H9 (cell line): ENCODE results near the gene NUDT3. TPM values are rescaled to one million over a fixed set of nuclear protein-coding genes. Genes with fewer than 3 reads are reported as not detected.

ENCODE experiments used
- DNase-seq: peaks from one replicate; pipeline ENCODE4 v3.0.0-alpha.2; 2017
- H2AFZ ChIP-seq: one replicate; pipeline ENCODE4 v1.6.1; 2013; ENCODE audit warnings: mild to moderate bottlenecking, low read length, control low read depth, moderate library complexity
- H2AK5ac ChIP-seq: 2 replicates; pipeline ENCODE4 v1.6.1; 2013; ENCODE audit warnings: low read length, control low read depth, mixed read lengths; ENCODE audit not compliant: insufficient read length
- H2BK120ac ChIP-seq: one replicate; pipeline ENCODE4 v1.6.1; 2013; ENCODE audit warnings: low read depth, mild to moderate bottlenecking, low read length, control low read depth, inconsistent platforms; ENCODE audit not compliant: poor library complexity, severe bottlenecking
- H2BK12ac ChIP-seq: 2 replicates; pipeline ENCODE4 v1.6.1; 2013; ENCODE audit warnings: low read length, control low read depth, mixed read lengths, low read depth; ENCODE audit not compliant: insufficient read length
- H2BK15ac ChIP-seq: 2 replicates; pipeline ENCODE4 v1.6.1; 2013; ENCODE audit warnings: low read depth, low read length, control low read depth
- H2BK20ac ChIP-seq: one replicate; pipeline ENCODE4 v1.6.1; 2013; ENCODE audit warnings: low read depth, mild to moderate bottlenecking, low read length, control low read depth, inconsistent platforms; ENCODE audit not compliant: poor library complexity, severe bottlenecking
- H2BK5ac ChIP-seq: 2 replicates; pipeline ENCODE4 v1.6.1; 2013; ENCODE audit warnings: low read length, control low read depth, mixed read lengths; ENCODE audit not compliant: insufficient read length
- H3K14ac ChIP-seq: 2 replicates; pipeline ENCODE4 v1.6.1; 2013; ENCODE audit warnings: low read length, control low read depth; ENCODE audit not compliant: insufficient read depth
- H3K18ac ChIP-seq: 2 replicates; pipeline ENCODE4 v1.6.1; 2013; ENCODE audit warnings: low read depth, mild to moderate bottlenecking, mixed read lengths, low read length, control low read depth; ENCODE audit not compliant: insufficient read length
- H3K23ac ChIP-seq: 2 replicates; pipeline ENCODE4 v1.6.1; 2013; ENCODE audit warnings: low read length, control low read depth, mixed read lengths, low read depth; ENCODE audit not compliant: insufficient read length
- H3K23me2 ChIP-seq: 2 replicates; pipeline ENCODE4 v1.6.1; 2013; ENCODE audit warnings: low read depth, mild to moderate bottlenecking, mixed read lengths, low read length, control low read depth; ENCODE audit not compliant: insufficient read length, poor library complexity, severe bottlenecking
- H3K27ac ChIP-seq: 2 replicates; pipeline ENCODE4 v1.5.1; 2013; ENCODE audit warnings: low read length, control low read depth, mixed read lengths, low read depth; ENCODE audit not compliant: insufficient read length
- H3K27me3 ChIP-seq: 2 replicates; pipeline ENCODE4 v1.6.1; 2013; ENCODE audit warnings: low read length, control low read depth, inconsistent platforms; ENCODE audit not compliant: insufficient read depth
- H3K4ac ChIP-seq: 2 replicates; pipeline ENCODE4 v1.6.1; 2013; ENCODE audit warnings: low read depth, mild to moderate bottlenecking, control low read depth, inconsistent platforms, low read length, moderate library complexity
- H3K4me1 ChIP-seq: 2 replicates; pipeline ENCODE4 v1.6.1; 2013; ENCODE audit warnings: low read length, control low read depth, inconsistent platforms; ENCODE audit not compliant: insufficient read depth
- H3K4me2 ChIP-seq: 2 replicates; pipeline ENCODE4 v1.6.1; 2013; ENCODE audit warnings: low read length, control low read depth, mixed read lengths; ENCODE audit not compliant: insufficient read length, insufficient read depth
- H3K56ac ChIP-seq: 2 replicates; pipeline ENCODE4 v1.6.1; 2013; ENCODE audit warnings: low read depth, mild to moderate bottlenecking, mixed read lengths, low read length, control low read depth; ENCODE audit not compliant: insufficient read length
- H3K79me1 ChIP-seq: 2 replicates; pipeline ENCODE4 v1.6.1; 2013; ENCODE audit warnings: low read depth, mild to moderate bottlenecking, moderate library complexity, low read length, control low read depth, inconsistent platforms; ENCODE audit not compliant: insufficient read depth, poor library complexity, severe bottlenecking
- H3K79me2 ChIP-seq: 2 replicates; pipeline ENCODE4 v1.6.1; 2013; ENCODE audit warnings: low read length, control low read depth, inconsistent platforms; ENCODE audit not compliant: insufficient read depth
- H3K9ac ChIP-seq: 2 replicates; pipeline ENCODE4 v1.6.1; 2013; ENCODE audit warnings: low read length, control low read depth, mixed read lengths; ENCODE audit not compliant: insufficient read length; ENCODE audit errors: extremely low read depth
- H3K9me3 ChIP-seq: one replicate; pipeline ENCODE4 v1.6.1; 2013; ENCODE audit warnings: low read depth, low read length, inconsistent platforms; ENCODE audit not compliant: control insufficient read depth
- H3T11ph ChIP-seq: one replicate; pipeline ENCODE4 v1.6.1; 2013; ENCODE audit warnings: mild to moderate bottlenecking, low read length, control low read depth, inconsistent platforms
- H4K20me1 ChIP-seq: one replicate; pipeline ENCODE4 v1.6.1; 2013; ENCODE audit not compliant: control insufficient read depth, insufficient read length, insufficient read depth
- H4K5ac ChIP-seq: 2 replicates; pipeline ENCODE4 v1.6.1; 2013; ENCODE audit warnings: low read depth, mild to moderate bottlenecking, mixed read lengths, low read length, control low read depth; ENCODE audit not compliant: insufficient read length
- H4K8ac ChIP-seq: replicated peaks from 2 replicates; pipeline ENCODE4 v1.6.1; 2013; ENCODE audit warnings: low read length, control low read depth, mixed read lengths, low read depth; ENCODE audit not compliant: insufficient read length
- H4K91ac ChIP-seq: 2 replicates; pipeline ENCODE4 v1.6.1; 2013; ENCODE audit warnings: low read depth, mild to moderate bottlenecking, moderate library complexity, mixed read lengths, low read length, control low read depth; ENCODE audit not compliant: insufficient read length
- H3K27ac Mint-ChIP-seq, 3 experiments: 2 replicates in 2 of 3; 3 replicates in 1 of 3; pipeline ENCODE4 v1.8.0; 2020 to 2021; ENCODE audit warnings: mixed read lengths in 3 of 3, mild to moderate bottlenecking in 1 of 3, moderate library complexity in 1 of 3
- H3K27me3 Mint-ChIP-seq: 2 replicates; pipeline ENCODE4 v1.8.0; 2021; ENCODE audit warnings: low read depth, mild to moderate bottlenecking, moderate library complexity, mixed read lengths
- H3K36me3 Mint-ChIP-seq, 3 experiments: 2 replicates in 2 of 3; 3 replicates in 1 of 3; pipeline ENCODE4 v1.8.0; 2020 to 2021; ENCODE audit warnings: low read depth in 3 of 3, mixed read lengths in 3 of 3; ENCODE audit not compliant: insufficient read depth in 1 of 3
- H3K4me1 Mint-ChIP-seq, 2 experiments: 2 replicates each; pipeline ENCODE4 v1.8.0; 2020; ENCODE audit warnings: mixed read lengths in 2 of 2
- H3K4me3 Mint-ChIP-seq, 2 experiments: 2 replicates in 1 of 2; 3 replicates in 1 of 2; pipeline ENCODE4 v1.8.0; 2020 to 2021; ENCODE audit warnings: mild to moderate bottlenecking in 2 of 2, mixed read lengths in 2 of 2, moderate library complexity in 1 of 2
- H3K9me3 Mint-ChIP-seq, 2 experiments: 2 replicates in 1 of 2; 3 replicates in 1 of 2; pipeline ENCODE4 v1.8.0; 2020; ENCODE audit warnings: mild to moderate bottlenecking in 2 of 2, mixed read lengths in 2 of 2, moderate library complexity in 1 of 2
- WGBS: extraction: QIAGEN DNeasy Blood & Tissue Kit; methylation state at CpG from one replicate; pipeline ENCODE4 v1.1.7; 2013; ENCODE audit warnings: missing lambda C conversion rate, low lambda C conversion rate, mixed read lengths; ENCODE audit not compliant: insufficient read length; ENCODE audit errors: extremely low coverage; 5-methylcytosine and 5-hydroxymethylcytosine counted together
- total RNA-seq: library from RNA; stranded (reverse); gene quantifications from 2 replicates; pipeline ENCODE4 v1.2.1, GENCODE V29; 2021
- TF ChIP-seq, protein P1 (sequence below): fragments of 200-600 bp; sonication (generic); conservative IDR thresholded peaks from 3 replicates; pipeline ENCODE4 v1.8.0; 2021; ENCODE audit warnings: antibody characterized with exemption, mild to moderate bottlenecking

The NUDT3 gene
- total RNA-seq, 1 experiment from 2014 or later: 23.6 TPM

DNA sequence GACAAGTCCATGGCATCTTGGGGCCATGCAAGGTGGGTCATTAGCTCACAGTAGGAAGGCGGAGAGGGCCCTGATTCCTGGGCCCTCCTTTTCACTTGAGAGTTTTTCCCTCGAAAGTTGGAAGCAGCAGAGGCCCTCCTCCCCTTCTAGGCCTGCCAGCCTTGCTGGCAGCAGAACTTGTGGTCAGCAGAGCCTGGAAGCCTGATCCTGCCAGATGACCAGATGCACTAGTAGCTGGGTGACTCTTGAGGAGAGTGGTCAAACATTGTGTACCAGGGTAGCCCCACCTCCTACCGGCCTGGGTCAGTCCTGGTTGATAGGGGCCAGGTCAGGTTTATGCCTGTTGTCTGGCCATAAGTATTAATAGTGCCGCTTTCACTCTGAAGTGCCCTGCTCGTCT, 159.6 kb downstream of the NUDT3 start:
- Histone ChIP-seq H3K23ac (no peak overlapping the region), H3K79me2 (peaks cover 3% of the 10 kb centered on the region; the same call in 1 of the 2 replicates), H4K20me1 (no peaks in the 10 kb centered on the region), H3K14ac (no peak overlapping the region), H3K9me3 (no peaks in the 10 kb centered on the region), H3K4me1 (peaks cover 7% of the 10 kb centered on the region; the same call in 1 of the 2 replicates), H3K4ac (no peak overlapping the region), H3T11ph (no peak overlapping the region), H2BK5ac (no peak overlapping the region), H2AK5ac (no peak overlapping the region), H2BK15ac (no peak overlapping the region), H3K79me1 (no peaks in the 10 kb centered on the region), H4K8ac (no peak overlapping the region), H2BK20ac (no peak overlapping the region), H4K91ac (no peak overlapping the region), H3K27ac (no peak overlapping the region), H3K4me2 (no peak overlapping the region), H3K18ac (no peak overlapping the region), H2BK12ac (no peak overlapping the region), H3K9ac (no peak overlapping the region), H3K27me3 (no peaks in the 10 kb centered on the region), H2AFZ (no peak overlapping the region), H3K23me2 (peaks cover 12% of the 10 kb centered on the region), H4K5ac (no peak overlapping the region), H2BK120ac (no peak overlapping the region), H3K56ac (no peak overlapping the region)
- Mint-ChIP-seq H3K4me1 (peaks cover 15 to 24% of the 10 kb centered on the region in 2 experiments), H3K9me3 (no peaks in the 10 kb centered on the region; a peak in 1 of 5 replicates), H3K27ac (no peak overlapping the region; a peak in 1 of 7 replicates), H3K27me3 (no peaks in the 10 kb centered on the region), H3K4me3 (no peak overlapping the region), H3K36me3 (no peaks in the 10 kb centered on the region)
- no CpG with 5 or more reads among the region's 5 CpGs for WGBS
- TF ChIP-seq, protein P1, sequence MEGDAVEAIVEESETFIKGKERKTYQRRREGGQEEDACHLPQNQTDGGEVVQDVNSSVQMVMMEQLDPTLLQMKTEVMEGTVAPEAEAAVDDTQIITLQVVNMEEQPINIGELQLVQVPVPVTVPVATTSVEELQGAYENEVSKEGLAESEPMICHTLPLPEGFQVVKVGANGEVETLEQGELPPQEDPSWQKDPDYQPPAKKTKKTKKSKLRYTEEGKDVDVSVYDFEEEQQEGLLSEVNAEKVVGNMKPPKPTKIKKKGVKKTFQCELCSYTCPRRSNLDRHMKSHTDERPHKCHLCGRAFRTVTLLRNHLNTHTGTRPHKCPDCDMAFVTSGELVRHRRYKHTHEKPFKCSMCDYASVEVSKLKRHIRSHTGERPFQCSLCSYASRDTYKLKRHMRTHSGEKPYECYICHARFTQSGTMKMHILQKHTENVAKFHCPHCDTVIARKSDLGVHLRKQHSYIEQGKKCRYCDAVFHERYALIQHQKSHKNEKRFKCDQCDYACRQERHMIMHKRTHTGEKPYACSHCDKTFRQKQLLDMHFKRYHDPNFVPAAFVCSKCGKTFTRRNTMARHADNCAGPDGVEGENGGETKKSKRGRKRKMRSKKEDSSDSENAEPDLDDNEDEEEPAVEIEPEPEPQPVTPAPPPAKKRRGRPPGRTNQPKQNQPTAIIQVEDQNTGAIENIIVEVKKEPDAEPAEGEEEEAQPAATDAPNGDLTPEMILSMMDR: no peak
- DNase-seq: no peak
